WTC11 (cell line): ENCODE data around the gene CASKIN2. TPM values are rescaled to one million over a fixed set of nuclear protein-coding genes. Genes with fewer than 3 reads are reported as not detected.
"Not testable (repeated sequence)": the region's sequence is repeated elsewhere in the genome, so short reads cannot be mapped to it uniquely, and the experiment has no call there.

ENCODE experiments used
- ATAC-seq: fragments of 200-7000 bp; cut with Tn5 transposase; 2 replicates; pipeline ENCODE4 v1.10.0; 2021; ENCODE audit warnings: mild to moderate bottlenecking, moderate library complexity
- CTCF ChIA-PET: fragments of 300-600 bp; sonication (Branson Sonifier 250); formaldehyde crosslinking; loops from one replicate; lab custom pipeline; 2021; ENCODE audit warnings: antibody characterized with exemption; lab: Charles Lee
- POLR2A ChIA-PET: fragments of 350-600 bp; sonication (Branson Sonifier 250); formaldehyde crosslinking; loops from one replicate; lab custom pipeline; 2021; ENCODE audit warnings: antibody characterized with exemption; lab: Charles Lee
- DNase-seq: peaks from one replicate; pipeline ENCODE4 v3.0.0; 2021; ENCODE audit warnings: low spot score
- H3K27ac Mint-ChIP-seq: 2 replicates; pipeline ENCODE4 v1.8.0; 2021; ENCODE audit warnings: mixed read lengths
- H3K27me3 Mint-ChIP-seq: 2 replicates; pipeline ENCODE4 v1.8.0; 2021; ENCODE audit warnings: low read depth, mild to moderate bottlenecking, moderate library complexity, mixed read lengths
- H3K36me3 Mint-ChIP-seq: 2 replicates; pipeline ENCODE4 v1.8.0; 2021; ENCODE audit warnings: mixed read lengths
- H3K4me1 Mint-ChIP-seq: 2 replicates; pipeline ENCODE4 v1.8.0; 2022; ENCODE audit warnings: mixed read lengths
- H3K4me3 Mint-ChIP-seq: 2 replicates; pipeline ENCODE4 v1.8.0; 2021; ENCODE audit warnings: mild to moderate bottlenecking, moderate library complexity, mixed read lengths
- H3K9me3 Mint-ChIP-seq: 2 replicates; pipeline ENCODE4 v1.8.0; 2021; ENCODE audit warnings: mixed read lengths
- CREB1 ChIP-seq: sonication (generic); formaldehyde crosslinking; IDR thresholded peaks from 2 replicates; pipeline ENCODE4 v1.8.0; 2023; ENCODE audit warnings: mild to moderate bottlenecking, missing genetic modification reagents
- CTCF ChIP-seq: fragments of 200-600 bp; IDR thresholded peaks from 2 replicates; pipeline ENCODE4 v1.8.0; 2022; ENCODE audit warnings: antibody characterized with exemption
- ETV6 ChIP-seq: sonication (generic); formaldehyde crosslinking; IDR thresholded peaks from 2 replicates; pipeline ENCODE4 v1.8.1; 2022; ENCODE audit warnings: mild to moderate bottlenecking, missing genetic modification reagents
- FOXP1 ChIP-seq: sonication (generic); formaldehyde crosslinking; IDR thresholded peaks from 2 replicates; pipeline ENCODE4 v1.8.0; 2022; ENCODE audit warnings: missing genetic modification reagents, mild to moderate bottlenecking, moderate library complexity, borderline replicate concordance
- MXD4 ChIP-seq: fragments of 250-450 bp; sonication (Bioruptor Pico); IDR thresholded peaks from 2 replicates; pipeline ENCODE4 v1.8.0; 2021; ENCODE audit warnings: mild to moderate bottlenecking, moderate library complexity, borderline replicate concordance
- NFYB ChIP-seq: sonication (generic); formaldehyde crosslinking; conservative IDR thresholded peaks from 2 replicates; pipeline ENCODE4 v1.8.0; 2022; ENCODE audit warnings: low read depth, missing genetic modification reagents
- PRDM15 ChIP-seq: sonication (generic); formaldehyde crosslinking; IDR thresholded peaks from 2 replicates; pipeline ENCODE4 v1.8.0; 2022; ENCODE audit warnings: missing genetic modification reagents
- RORB ChIP-seq: fragments of 250-450 bp; sonication (Bioruptor Pico); IDR thresholded peaks from 2 replicates; pipeline ENCODE4 v1.9.0; 2021; ENCODE audit warnings: mild to moderate bottlenecking
- SMAD3 ChIP-seq: sonication (generic); formaldehyde crosslinking; IDR thresholded peaks from 2 replicates; pipeline ENCODE4 v1.8.0; 2022; ENCODE audit warnings: missing genetic modification reagents, mild to moderate bottlenecking, borderline replicate concordance
- SP1 ChIP-seq: sonication (generic); formaldehyde crosslinking; conservative IDR thresholded peaks from 2 replicates; pipeline ENCODE4 v1.8.1; 2022; ENCODE audit warnings: missing genetic modification reagents
- ZNF425 ChIP-seq: fragments of 250-450 bp; sonication (Bioruptor Pico); conservative IDR thresholded peaks from 2 replicates; pipeline ENCODE4 v1.9.0; 2021; ENCODE audit warnings: mild to moderate bottlenecking
- total RNA-seq: library from RNA; stranded (reverse); gene quantifications from 3 replicates; pipeline ENCODE4 v1.2.3, GENCODE V29; 2021

Gene CASKIN2
- total RNA-seq, 1 experiment from 2014 or later = 31.9 TPM

- H3K4me1 Mint-ChIP-seq = peaks cover 16% of the 10 kb centered on the region
- TF ChIP-seq CTCF (no peak), RORB (CRISPR knock-in tag) (no peak), ZNF425 (CRISPR knock-in tag) (no peak), SMAD3 (CRISPR knock-in tag) (0 out of 2 replicates have a peak, but pooled peaks have one; percentile 70), SP1 (CRISPR knock-in tag) (peak; percentile 91), CREB1 (CRISPR knock-in tag) (no peak), NFYB (CRISPR knock-in tag) (peak; percentile 97), PRDM15 (CRISPR knock-in tag) (peak; percentile 40; the same call in 1 of the 2 replicates)
- H3K9me3 Mint-ChIP-seq = no peaks in the 10 kb centered on the region
- H3K27me3 Mint-ChIP-seq = no peaks in the 10 kb centered on the region
- H3K4me3 Mint-ChIP-seq = peak within 1 kb of the TSS; percentile 86
- CTCF ChIA-PET = interaction anchor here (0.8 to 2.6 kb wide), 17 partner anchors 9 to 421 kb away, joined by 3 to 15 read pairs (median 4); partner anchors contain the start of genes MIF4GD, MYO15B, SLC25A19 and SMIM5
- peak; percentile 95 for DNase-seq
- POLR2A ChIA-PET = interaction anchor here (0.7 to 1.8 kb wide), 6 partner anchors 10 to 167 kb away, joined by 3 to 9 read pairs (median 3); partner anchors contain the start of genes GRB2 and SLC25A19
- peak; percentile 91 for ATAC-seq
- H3K36me3 Mint-ChIP-seq = no peaks in the 10 kb centered on the region
- H3K27ac Mint-ChIP-seq = peak within 1 kb of the TSS; percentile 96
These were observed 58.8 kb downstream of the CASKIN2 start, which contains the start of gene TMEM94 for GRCh38 chr17:75456417-75457046. TSS of gene TMEM94 (plus strand) at chr17:75456635. CDS start at chr17:75471906, 15,271 bp downstream.

- Mint-ChIP-seq H3K27me3 (no peaks in the 10 kb centered on the region), H3K4me3 (peak overlapping the region; percentile 86), H3K27ac (peak overlapping the region; percentile 96), H3K9me3 (no peaks in the 10 kb centered on the region), H3K4me1 (peaks cover 16% of the 10 kb centered on the region), H3K36me3 (no peaks in the 10 kb centered on the region)
- ATAC-seq (peak; percentile 5), DNase-seq (no peak)
- ChIA-PET CTCF (interaction anchor here (0.8 to 2.6 kb wide), 16 partner anchors 9 to 422 kb away, joined by 3 to 15 read pairs (median 4); partner anchors contain the start of genes MIF4GD, MYO15B, SLC25A19 and SMIM5), POLR2A (interaction anchor here (0.6 to 1.8 kb wide), 7 partner anchors 9 to 442 kb away, joined by 3 to 9 read pairs (median 3); partner anchors contain the start of genes GRB2 and SLC25A19)
- TF ChIP-seq MXD4 (CRISPR knock-in tag) = no peak
- TF ChIP-seq ETV6 = no peak
- no peak for TF ChIP-seq FOXP1
- TF ChIP-seq CREB1 (CRISPR knock-in tag) = no peak
These were observed 59.3 kb downstream of the CASKIN2 start for GRCh38 chr17:75456039-75456416.

- ATAC-seq, H3K27ac Mint-ChIP-seq, H3K36me3 Mint-ChIP-seq, H3K27me3 Mint-ChIP-seq, H3K4me3 Mint-ChIP-seq, POLR2A ChIA-PET, H3K9me3 Mint-ChIP-seq, DNase-seq: not testable (repeated sequence)
- CTCF ChIA-PET = interaction anchor here (1.2 kb wide), 1 partner anchor 48 kb away, joined by 3 read pairs; no protein-coding TSS in a partner anchor
- H3K4me1 Mint-ChIP-seq = peaks cover 16% of the 10 kb centered on the region
These were observed 60.7 kb downstream of the CASKIN2 start for GRCh38 chr17:75454672-75455071.
